WTC11 (cell line): ENCODE results near the gene PMEPA1. TPM values are rescaled to one million over a fixed set of nuclear protein-coding genes. Genes with fewer than 3 reads are reported as not detected.

Source experiments
- ATAC-seq: fragments of 200-7000 bp; cut with Tn5 transposase; 2 replicates; pipeline ENCODE4 v1.10.0; 2021; ENCODE audit warnings: mild to moderate bottlenecking, moderate library complexity
- CTCF ChIA-PET: fragments of 300-600 bp; sonication (Branson Sonifier 250); formaldehyde crosslinking; loops from one replicate; lab custom pipeline; 2021; ENCODE audit warnings: antibody characterized with exemption; lab: Charles Lee
- POLR2A ChIA-PET: fragments of 350-600 bp; sonication (Branson Sonifier 250); formaldehyde crosslinking; loops from one replicate; lab custom pipeline; 2021; ENCODE audit warnings: antibody characterized with exemption; lab: Charles Lee
- DNase-seq: peaks from one replicate; pipeline ENCODE4 v3.0.0; 2021; ENCODE audit warnings: low spot score
- H3K27ac Mint-ChIP-seq: 2 replicates; pipeline ENCODE4 v1.8.0; 2021; ENCODE audit warnings: mixed read lengths
- H3K27me3 Mint-ChIP-seq: 2 replicates; pipeline ENCODE4 v1.8.0; 2021; ENCODE audit warnings: low read depth, mild to moderate bottlenecking, moderate library complexity, mixed read lengths
- H3K36me3 Mint-ChIP-seq: 2 replicates; pipeline ENCODE4 v1.8.0; 2021; ENCODE audit warnings: mixed read lengths
- H3K4me1 Mint-ChIP-seq: 2 replicates; pipeline ENCODE4 v1.8.0; 2022; ENCODE audit warnings: mixed read lengths
- H3K4me3 Mint-ChIP-seq: 2 replicates; pipeline ENCODE4 v1.8.0; 2021; ENCODE audit warnings: mild to moderate bottlenecking, moderate library complexity, mixed read lengths
- H3K9me3 Mint-ChIP-seq: 2 replicates; pipeline ENCODE4 v1.8.0; 2021; ENCODE audit warnings: mixed read lengths
- AFF4 ChIP-seq: sonication (generic); formaldehyde crosslinking; IDR thresholded peaks from 2 replicates; pipeline ENCODE4 v1.8.1; 2023; ENCODE audit warnings: mild to moderate bottlenecking, missing genetic modification reagents, borderline replicate concordance
- HMGA2 ChIP-seq: fragments of 250-450 bp; sonication (Bioruptor Pico); IDR thresholded peaks from 2 replicates; pipeline ENCODE4 v1.4.0; 2021; ENCODE audit warnings: mild to moderate bottlenecking, moderate library complexity
- KAT7 ChIP-seq: sonication (generic); formaldehyde crosslinking; IDR thresholded peaks from 2 replicates; pipeline ENCODE4 v1.8.1; 2023; ENCODE audit warnings: missing genetic modification reagents, mild to moderate bottlenecking, borderline replicate concordance
- MAX ChIP-seq: sonication (generic); formaldehyde crosslinking; IDR thresholded peaks from 2 replicates; pipeline ENCODE4 v1.8.0; 2022; ENCODE audit warnings: mild to moderate bottlenecking, missing genetic modification reagents
- NFE2L1 ChIP-seq: sonication (generic); formaldehyde crosslinking; IDR thresholded peaks from 2 replicates; pipeline ENCODE4 v1.8.1; 2023; ENCODE audit warnings: missing genetic modification reagents
- PRDM15 ChIP-seq: sonication (generic); formaldehyde crosslinking; IDR thresholded peaks from 2 replicates; pipeline ENCODE4 v1.8.0; 2022; ENCODE audit warnings: missing genetic modification reagents
- STAT6 ChIP-seq: sonication (generic); formaldehyde crosslinking; conservative IDR thresholded peaks from 2 replicates; pipeline ENCODE4 v1.8.1; 2023; ENCODE audit warnings: mild to moderate bottlenecking, low read depth, missing genetic modification reagents, moderate library complexity
- TEAD4 ChIP-seq: sonication (generic); formaldehyde crosslinking; IDR thresholded peaks from 2 replicates; pipeline ENCODE4 v1.8.0; 2022; ENCODE audit warnings: mild to moderate bottlenecking, missing genetic modification reagents
- ZBTB21 ChIP-seq: sonication (generic); formaldehyde crosslinking; IDR thresholded peaks from 2 replicates; pipeline ENCODE4 v1.8.1; 2023; ENCODE audit warnings: mild to moderate bottlenecking, missing genetic modification reagents, borderline replicate concordance
- ZMAT4 ChIP-seq: fragments of 250-450 bp; sonication (Bioruptor Pico); IDR thresholded peaks from 2 replicates; pipeline ENCODE4 v1.9.0; 2021; ENCODE audit warnings: mild to moderate bottlenecking
- ZNF232 ChIP-seq: sonication (generic); formaldehyde crosslinking; IDR thresholded peaks from 2 replicates; pipeline ENCODE4 v1.8.0; 2022; ENCODE audit warnings: mild to moderate bottlenecking, missing genetic modification reagents
- ZNF396 ChIP-seq: fragments of 250-450 bp; sonication (Bioruptor Pico); IDR thresholded peaks from 2 replicates; pipeline ENCODE4 v1.8.0; 2021; ENCODE audit warnings: mild to moderate bottlenecking, moderate library complexity, borderline replicate concordance
- ZNF425 ChIP-seq: fragments of 250-450 bp; sonication (Bioruptor Pico); conservative IDR thresholded peaks from 2 replicates; pipeline ENCODE4 v1.9.0; 2021; ENCODE audit warnings: mild to moderate bottlenecking
- ZNF532 ChIP-seq: fragments of 250-450 bp; sonication (Bioruptor Pico); IDR thresholded peaks from 2 replicates; pipeline ENCODE4 v1.9.0; 2021; ENCODE audit warnings: mild to moderate bottlenecking, borderline replicate concordance
- total RNA-seq: library from RNA; stranded (reverse); gene quantifications from 3 replicates; pipeline ENCODE4 v1.2.3, GENCODE V29; 2021

PMEPA1 gene
- total RNA-seq, 1 experiment from 2014 or later: 40.6 TPM

- no peaks in the 10 kb centered on the region for H3K27me3 Mint-ChIP-seq
- CTCF ChIA-PET: interaction anchor here (1.0 to 1.3 kb wide), 2 partner anchors 9 to 80 kb away, joined by 3 to 4 read pairs; no protein-coding TSS in a partner anchor
- H3K4me1 Mint-ChIP-seq: peaks cover 86% of the 10 kb centered on the region
- no peak for DNase-seq
- TF ChIP-seq ZBTB21 (CRISPR knock-in tag) (no peak), ZNF232 (CRISPR knock-in tag) (no peak), NFE2L1 (CRISPR knock-in tag) (no peak), ZNF425 (CRISPR knock-in tag) (no peak)
- no peak overlapping the region for H3K4me3 Mint-ChIP-seq
- H3K27ac Mint-ChIP-seq: peak overlapping the region; percentile 70; the same call in 1 of the 2 replicates
- no peak for ATAC-seq
- no peaks in the 10 kb centered on the region for H3K9me3 Mint-ChIP-seq
- H3K36me3 Mint-ChIP-seq: no peaks in the 10 kb centered on the region; the same call in 1 of the 2 replicates
- POLR2A ChIA-PET: interaction anchor here (1.0 kb wide), 1 partner anchor 8 kb away, joined by 3 read pairs; no protein-coding TSS in a partner anchor
Measured at GRCh38 chr20:57703013-57703412, 6.8 kb downstream of the PMEPA1 start.

GRCh38 chr20:57702521-57702920 lies 7.3 kb downstream of the PMEPA1 start:
- H3K27me3 Mint-ChIP-seq: no peaks in the 10 kb centered on the region
- peak overlapping the region; percentile 45; the same call in 1 of the 2 replicates for H3K27ac Mint-ChIP-seq
- H3K4me3 Mint-ChIP-seq: no peak overlapping the region
- CTCF ChIA-PET: interaction anchor here (1.0 to 1.3 kb wide), 2 partner anchors 9 to 80 kb away, joined by 3 to 4 read pairs; no protein-coding TSS in a partner anchor
- peaks cover 86% of the 10 kb centered on the region for H3K4me1 Mint-ChIP-seq
- H3K9me3 Mint-ChIP-seq: no peaks in the 10 kb centered on the region
- H3K36me3 Mint-ChIP-seq: no peaks in the 10 kb centered on the region; the same call in 1 of the 2 replicates
- ATAC-seq (no peak), DNase-seq (no peak)
- POLR2A ChIA-PET: interaction anchor here (1.0 kb wide), 1 partner anchor 9 kb away, joined by 3 read pairs; no protein-coding TSS in a partner anchor
- TF ChIP-seq ZMAT4 (CRISPR knock-in tag): no peak
- no peak for TF ChIP-seq STAT6 (CRISPR knock-in tag)
- no peak for TF ChIP-seq ZNF532 (CRISPR knock-in tag)
- no peak for TF ChIP-seq TEAD4 (CRISPR knock-in tag)
- no peak for TF ChIP-seq AFF4 (CRISPR knock-in tag)
- TF ChIP-seq HMGA2 (CRISPR knock-in tag): no peak
- TF ChIP-seq ZNF396: no peak
- no peak for TF ChIP-seq KAT7 (CRISPR knock-in tag)
- TF ChIP-seq PRDM15: no peak
- TF ChIP-seq MAX (CRISPR knock-in tag): no peak
